GM15510 (cell line): ENCODE measurements around the gene USP12.

Experiments used
- POLR2A ChIP-seq: IDR thresholded peaks from 3 replicates; pipeline ENCODE4 v1.6.1; 2011; ENCODE audit warnings: borderline replicate concordance; ENCODE audit not compliant: insufficient read length; ENCODE audit errors: extremely low read depth

The USP12 gene

DNA sequence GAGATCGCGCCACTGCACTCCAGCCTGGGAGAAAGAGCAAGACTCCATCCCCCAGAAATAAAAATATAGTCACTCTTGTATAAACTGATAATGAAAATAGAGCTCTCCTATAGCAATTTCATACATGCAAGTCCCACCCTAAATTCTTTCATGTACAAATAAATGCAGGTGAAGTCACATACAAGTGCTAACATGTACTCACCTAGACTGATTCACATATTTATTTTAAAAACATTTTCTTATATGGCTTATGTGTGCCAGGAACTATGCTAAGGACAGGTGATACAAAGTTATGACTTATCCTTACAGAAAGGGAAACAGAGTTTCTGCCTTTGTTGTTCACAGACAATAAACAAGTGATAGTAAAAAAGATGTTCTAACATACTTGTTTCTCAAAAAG lies 32.0 kb downstream of the USP12 start:
- TF ChIP-seq POLR2A, result no peak

DNA sequence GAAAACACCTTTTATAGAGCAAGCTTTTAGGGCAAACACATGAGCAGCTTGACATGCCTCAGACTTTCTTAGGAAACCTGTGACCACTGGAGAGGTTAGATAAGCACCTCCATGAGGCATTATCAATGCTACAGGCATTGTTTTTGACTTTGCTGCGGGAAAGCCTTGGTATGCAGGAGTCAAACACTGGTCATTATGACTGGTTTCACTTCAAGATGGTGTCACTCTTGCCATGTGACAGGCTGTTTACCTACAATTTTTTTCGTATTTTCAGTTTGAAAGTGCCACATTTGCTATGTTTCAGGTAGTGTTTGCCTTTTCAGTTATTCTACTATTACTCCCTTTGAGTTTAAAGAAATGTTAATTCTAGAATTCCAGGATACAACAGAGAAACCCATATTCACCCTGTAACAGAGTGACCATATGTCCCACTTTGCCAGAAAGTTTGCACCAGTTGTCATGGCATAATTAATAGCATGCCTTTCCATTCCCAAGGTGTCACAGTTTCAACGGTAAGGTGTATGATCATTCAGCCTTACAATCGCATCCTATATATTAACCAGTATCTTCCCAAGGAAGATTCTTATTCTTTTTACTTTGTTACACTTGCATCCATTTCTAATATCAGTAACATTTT lies 33.0 kb downstream of the USP12 start:
- no peak for TF ChIP-seq POLR2A

GRCh38 chr13:27137759-27138158 lies 33.9 kb downstream of the USP12 start:
- TF ChIP-seq POLR2A, result no peak

- no peak for TF ChIP-seq POLR2A
These were observed 36.6 kb downstream of the USP12 start for GRCh38 chr13:27135023-27135422.

DNA sequence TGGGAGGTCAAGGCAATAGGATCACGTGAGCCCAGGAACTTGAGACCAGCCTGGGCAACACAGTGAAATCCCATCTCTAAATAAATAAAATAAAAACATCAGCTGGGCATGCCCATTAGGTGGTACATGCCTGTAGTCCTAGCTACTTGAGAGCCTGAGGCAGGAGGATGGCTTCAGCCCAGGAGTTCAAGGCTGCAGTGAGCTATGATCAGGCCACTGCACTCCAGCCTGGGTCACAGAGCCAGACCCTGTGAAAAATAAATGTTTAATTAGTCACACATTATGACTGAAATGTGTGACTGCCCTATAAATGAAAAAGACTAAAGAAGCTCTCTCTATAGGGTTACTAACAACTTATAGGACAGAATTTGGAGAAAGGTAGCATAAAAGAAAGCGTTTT lies 37.7 kb downstream of the USP12 start:
- TF ChIP-seq POLR2A, result no peak

DNA sequence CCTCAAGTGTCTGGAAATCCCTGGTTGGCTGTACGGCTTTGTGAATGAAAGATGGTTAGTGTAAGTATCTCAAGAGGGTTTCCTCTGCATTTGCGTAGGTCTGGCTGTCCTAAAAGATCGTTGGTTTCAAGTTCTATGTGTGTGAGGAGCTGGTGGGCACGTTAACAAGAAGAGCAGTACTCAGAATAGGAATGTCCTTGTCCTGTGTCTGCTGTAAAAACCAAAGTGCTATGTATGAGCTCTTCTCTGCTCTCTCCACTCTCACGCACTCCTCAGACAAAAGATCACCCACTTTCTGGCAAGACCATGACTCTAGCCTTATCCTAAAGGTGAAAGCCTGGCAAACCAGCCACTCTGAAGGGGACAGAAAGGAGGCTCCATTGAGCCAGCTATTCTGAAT lies 39.1 kb downstream of the USP12 start:
- no peak for TF ChIP-seq POLR2A

- no peak for TF ChIP-seq POLR2A
These were observed 39.7 kb downstream of the USP12 start for GRCh38 chr13:27131906-27132305.

DNA sequence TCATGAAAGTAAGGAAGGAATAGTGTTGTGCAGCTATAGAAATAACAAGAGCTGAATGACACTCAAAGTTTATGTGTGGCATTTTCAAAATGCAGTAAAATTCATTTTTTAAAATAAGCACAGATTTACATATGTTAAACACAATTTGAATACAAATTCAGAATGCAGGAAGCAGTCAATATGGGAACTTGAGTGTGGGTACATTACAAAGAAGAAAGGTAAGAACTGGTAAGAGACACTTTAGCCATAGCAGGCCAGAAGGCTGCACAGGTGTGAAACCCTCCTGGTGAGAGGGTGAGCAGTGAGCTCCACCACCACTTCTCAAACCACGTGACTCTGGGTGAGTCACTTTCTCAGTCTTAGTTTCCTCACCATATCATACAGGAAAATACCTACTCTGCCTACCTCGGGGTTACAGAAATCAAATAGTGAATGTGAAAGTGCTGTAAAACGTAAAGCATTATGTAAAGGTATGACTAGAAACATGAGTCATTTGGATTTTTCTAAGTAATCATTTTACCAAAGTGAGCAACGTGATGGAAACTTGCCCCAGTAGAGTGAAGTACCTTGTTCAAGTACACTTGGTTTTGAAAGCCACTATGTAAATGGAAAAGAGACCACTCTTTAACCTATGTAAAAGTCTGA lies 40.5 kb downstream of the USP12 start:
- no peak for TF ChIP-seq POLR2A

DNA sequence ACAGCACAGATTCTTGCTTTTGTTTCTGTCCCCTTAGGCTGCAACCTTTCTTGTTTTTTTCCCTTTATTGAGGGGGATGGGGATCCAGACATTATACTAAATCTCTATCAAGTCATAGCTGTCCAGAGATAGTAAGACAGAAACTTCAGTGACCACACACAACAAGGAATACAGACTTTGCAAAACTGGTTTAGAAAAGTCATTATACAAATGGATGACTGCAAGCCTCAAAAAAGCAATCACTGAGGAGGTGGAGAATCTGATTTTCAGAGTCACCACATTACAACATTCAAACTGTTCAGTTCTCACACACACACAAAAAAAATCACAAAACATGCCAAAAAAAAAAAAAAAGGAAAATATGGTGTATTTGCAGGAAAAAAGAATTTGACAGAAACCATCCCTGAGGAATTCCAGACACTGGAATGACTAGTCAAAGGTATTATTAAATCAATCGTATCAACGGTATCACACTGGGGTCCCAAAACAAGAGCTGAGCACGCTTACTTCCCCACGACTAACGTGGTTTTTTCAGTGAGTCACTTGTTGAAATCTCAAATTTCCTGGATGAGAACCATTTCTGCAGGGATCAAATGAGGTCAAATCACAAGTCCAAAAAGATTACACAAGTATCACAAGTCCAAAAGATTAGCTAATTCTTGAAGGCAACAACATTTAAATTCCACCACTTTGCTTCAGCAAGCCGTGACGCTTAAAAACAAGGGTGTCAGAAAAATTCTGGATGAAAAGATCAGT lies 41.2 kb downstream of the USP12 start:
- no peak for TF ChIP-seq POLR2A

DNA sequence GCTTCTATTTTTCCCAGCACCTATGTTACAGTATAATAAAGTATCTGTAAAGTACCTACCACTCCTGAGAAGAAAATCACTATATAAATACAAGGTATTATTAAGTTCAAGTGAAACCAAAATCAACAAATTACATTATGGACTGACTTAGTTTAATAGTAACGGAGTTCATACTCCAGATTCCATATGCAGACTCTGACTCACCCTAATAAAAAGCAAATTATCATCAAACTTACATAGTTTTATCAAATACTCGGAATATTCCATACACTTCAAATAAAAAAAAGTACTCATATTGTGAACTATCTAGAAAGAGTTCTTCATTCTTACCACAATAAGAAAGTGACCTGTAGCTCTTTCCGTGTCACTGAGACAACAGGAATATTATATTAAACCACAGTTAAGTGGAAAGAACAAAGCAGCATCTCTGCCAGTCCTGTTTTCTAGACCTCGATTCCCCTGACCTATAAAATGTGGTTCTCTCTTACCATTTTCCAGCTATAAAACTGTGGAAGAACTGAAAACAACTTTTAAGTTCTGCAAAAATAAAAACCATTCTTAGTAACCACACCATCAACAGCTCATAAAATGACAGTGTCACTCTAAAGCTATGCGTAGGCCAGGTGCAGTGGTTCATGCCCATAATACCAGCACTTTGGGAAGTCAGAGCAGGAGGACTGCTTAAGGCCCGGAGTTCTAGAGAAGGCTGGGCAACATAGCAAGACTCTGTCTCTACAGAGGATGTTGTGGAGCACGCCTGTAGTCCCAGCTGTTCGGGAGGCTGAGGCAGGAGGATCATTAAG lies 42.6 kb downstream of the USP12 start:
- no peak for TF ChIP-seq POLR2A

GRCh38 chr13:27126859-27127258 lies 44.8 kb downstream of the USP12 start:
- TF ChIP-seq POLR2A, result no peak

GRCh38 chr13:27125357-27126282 lies 46.0 kb downstream of the USP12 start:
- TF ChIP-seq POLR2A, result no peak

DNA sequence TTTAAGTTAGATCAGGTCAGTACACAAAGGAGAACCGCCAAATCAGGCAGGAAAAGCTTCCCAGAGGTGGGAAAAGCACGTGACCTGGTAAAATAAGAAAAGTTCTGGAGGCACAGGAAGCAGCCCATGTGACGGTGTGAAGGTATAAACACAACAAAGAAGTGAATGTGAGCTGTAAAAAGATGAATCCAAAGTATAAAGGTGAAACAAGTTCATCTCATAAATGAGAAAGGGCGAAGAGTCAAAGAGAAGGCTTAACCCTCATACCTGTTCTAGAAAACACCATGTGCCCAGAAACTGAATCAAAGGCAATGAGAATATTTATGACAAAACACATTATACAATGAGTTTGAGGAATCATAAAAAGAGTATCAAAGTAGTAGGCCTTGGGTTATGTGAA lies 47.0 kb downstream of the USP12 start:
- no peak for TF ChIP-seq POLR2A

GRCh38 chr13:27122036-27122435 lies 49.6 kb downstream of the USP12 start:
- no peak for TF ChIP-seq POLR2A

DNA sequence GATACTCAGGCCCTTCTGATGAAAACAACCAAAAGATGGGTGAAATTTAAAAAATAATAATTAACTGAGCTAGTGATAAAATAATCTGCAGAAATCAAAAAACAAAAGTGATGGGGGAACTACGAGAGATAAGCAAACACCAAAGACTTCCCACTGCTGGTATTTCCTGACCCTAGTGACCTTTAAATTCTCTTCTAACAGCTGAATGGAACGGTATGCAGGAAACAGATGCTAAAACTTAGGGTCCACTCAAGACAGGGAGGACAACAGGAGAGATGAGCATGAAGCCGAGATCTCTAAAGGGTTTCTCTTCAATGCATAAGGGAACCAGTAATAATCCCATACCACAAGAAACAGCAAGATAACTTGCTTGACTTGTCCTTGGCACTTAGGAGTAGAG lies 50.8 kb downstream of the USP12 start:
- TF ChIP-seq POLR2A, result no peak

GRCh38 chr13:27120011-27120410 lies 51.6 kb downstream of the USP12 start:
- TF ChIP-seq POLR2A, result no peak
